NCI-H510A (cell line): Measurements from ENCODE around the gene AMOTL2.

ENCODE experiments used
- DNase-seq: peaks from one replicate; lab custom pipeline; 2025; lab: John Stamatoyannopoulos, UW

The AMOTL2 gene

GRCh38 chr3:134374105-134374790, at the start of gene AMOTL2:
TSS of gene AMOTL2 (minus strand) at chr3:134374447. CDS start at chr3:134371433, 3,014 bp downstream.
- DNase-seq = peak; percentile 57

GRCh38 chr3:134423153-134423552, 48.9 kb upstream of the AMOTL2 start:
- peak; percentile 30 for DNase-seq

- DNase-seq = no peak
Observed at GRCh38 chr3:134419960-134420321, 45.7 kb upstream of the AMOTL2 start.

- DNase-seq = peak; percentile 60
Observed at GRCh38 chr3:134419214-134419959, 45.1 kb upstream of the AMOTL2 start.

GRCh38 chr3:134409041-134409440, 34.8 kb upstream of the AMOTL2 start:
- DNase-seq = no peak

- DNase-seq = no peak
Observed at GRCh38 chr3:134407239-134407625, 33.0 kb upstream of the AMOTL2 start.

GRCh38 chr3:134406331-134407238, 32.3 kb upstream of the AMOTL2 start:
- peak; percentile 65 for DNase-seq

GRCh38 chr3:134404366-134404885, 30.2 kb upstream of the AMOTL2 start:
- no peak for DNase-seq

GRCh38 chr3:134397755-134398154, 23.5 kb upstream of the AMOTL2 start:
- no peak for DNase-seq

GRCh38 chr3:134395103-134395502, 20.9 kb upstream of the AMOTL2 start:
- no peak for DNase-seq

GRCh38 chr3:134394380-134394779, 20.1 kb upstream of the AMOTL2 start:
- no peak for DNase-seq

GRCh38 chr3:134393074-134393473, 18.8 kb upstream of the AMOTL2 start:
- no peak for DNase-seq

- no peak for DNase-seq
Observed at GRCh38 chr3:134392336-134392983, 18.2 kb upstream of the AMOTL2 start.

- no peak for DNase-seq
Observed at GRCh38 chr3:134389865-134390264, 15.6 kb upstream of the AMOTL2 start.

- DNase-seq = no peak
Observed at GRCh38 chr3:134388788-134389485, 14.7 kb upstream of the AMOTL2 start.

- DNase-seq = no peak
Observed at GRCh38 chr3:134388292-134388691, 14.0 kb upstream of the AMOTL2 start.

GRCh38 chr3:134387293-134387692, 13.0 kb upstream of the AMOTL2 start:
- DNase-seq = no peak

- no peak for DNase-seq
Observed at GRCh38 chr3:134384963-134385362, 10.7 kb upstream of the AMOTL2 start.

- DNase-seq = peak; percentile 89
Observed at GRCh38 chr3:134381831-134382442, 7.7 kb upstream of the AMOTL2 start.

GRCh38 chr3:134381076-134381475, 6.8 kb upstream of the AMOTL2 start:
- no peak for DNase-seq

GRCh38 chr3:134380249-134380648, 6.0 kb upstream of the AMOTL2 start:
- DNase-seq = no peak
